Type B pancreatic cell (in vitro differentiated cells): ENCODE measurements around the gene HMOX1. TPM values are rescaled to one million over a fixed set of nuclear protein-coding genes. Genes with fewer than 3 reads are reported as not detected.
"Not testable (repeated sequence)": the region's sequence is repeated elsewhere in the genome, so short reads cannot be mapped to it uniquely, and the experiment has no call there.

Experiments
- DNase-seq: peaks from one replicate; pipeline ENCODE4 v3.0.0; 2021; ENCODE audit warnings: mixed read lengths; ENCODE audit not compliant: unreplicated experiment; ENCODE audit errors: extremely low spot score
- H3K27ac Mint-ChIP-seq: 2 replicates; pipeline ENCODE4 v1.8.0; 2021; ENCODE audit warnings: mild to moderate bottlenecking, mixed read lengths
- H3K27me3 Mint-ChIP-seq: 2 replicates; pipeline ENCODE4 v1.8.0; 2021; ENCODE audit warnings: mixed read lengths
- H3K36me3 Mint-ChIP-seq: 2 replicates; pipeline ENCODE4 v1.8.0; 2021; ENCODE audit warnings: mixed read lengths
- H3K4me1 Mint-ChIP-seq: one replicate; pipeline ENCODE4 v1.8.0; 2021; ENCODE audit warnings: mixed read lengths; ENCODE audit not compliant: unreplicated experiment
- H3K4me3 Mint-ChIP-seq: 2 replicates; pipeline ENCODE4 v1.8.0; 2021; ENCODE audit warnings: mild to moderate bottlenecking, mixed read lengths
- H3K9me3 Mint-ChIP-seq: 2 replicates; pipeline ENCODE4 v1.8.0; 2021; ENCODE audit warnings: mixed read lengths
- total RNA-seq: library from RNA; stranded (reverse); gene quantifications from 2 replicates; pipeline ENCODE4 v1.2.1, GENCODE V29; 2021; ENCODE audit warnings: low replicate concordance
- TF ChIP-seq, protein P1 (sequence below): fragments of 200-600 bp; sonication (generic); conservative IDR thresholded peaks from 2 replicates; pipeline ENCODE4 v1.5.0; 2021; ENCODE audit warnings: antibody characterized with exemption, mild to moderate bottlenecking

HMOX1 gene
- total RNA-seq, 1 donor from 2014 or later, result 4.1 TPM

DNA sequence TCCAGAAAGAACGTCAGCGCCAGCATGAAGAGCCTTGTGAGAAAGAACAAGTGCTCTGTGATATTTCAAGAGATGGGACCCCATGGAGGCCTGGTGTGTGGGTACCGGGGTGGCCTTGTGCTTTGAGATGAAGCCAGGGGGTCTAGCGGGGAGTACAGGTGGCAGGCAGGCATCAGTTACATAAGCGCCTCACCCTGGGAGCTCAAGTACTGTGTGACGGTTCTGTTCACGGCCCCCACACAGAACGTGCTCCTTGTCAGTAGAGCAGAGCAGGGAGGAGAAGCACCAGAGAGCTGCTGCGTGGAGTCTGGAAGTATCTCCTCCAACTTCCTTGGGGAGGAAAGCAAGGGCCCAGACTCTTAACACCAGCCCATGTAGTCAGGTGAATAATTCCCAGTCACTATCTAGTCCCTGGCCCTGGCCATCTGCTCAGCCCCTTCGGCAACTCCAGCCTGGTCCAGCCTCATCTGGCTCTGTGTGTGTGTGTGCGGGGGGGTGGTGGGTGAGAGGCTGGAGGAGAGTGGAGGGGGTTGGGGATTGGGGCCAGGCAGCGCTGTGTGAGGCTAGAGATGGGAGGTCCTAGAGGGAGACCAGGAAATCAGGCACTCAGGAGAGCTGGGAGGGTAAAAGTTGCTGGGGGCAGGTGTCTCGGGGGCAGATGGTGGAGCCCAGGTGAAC lies 51.5 kb downstream of the HMOX1 start:
- TF ChIP-seq, protein P1, sequence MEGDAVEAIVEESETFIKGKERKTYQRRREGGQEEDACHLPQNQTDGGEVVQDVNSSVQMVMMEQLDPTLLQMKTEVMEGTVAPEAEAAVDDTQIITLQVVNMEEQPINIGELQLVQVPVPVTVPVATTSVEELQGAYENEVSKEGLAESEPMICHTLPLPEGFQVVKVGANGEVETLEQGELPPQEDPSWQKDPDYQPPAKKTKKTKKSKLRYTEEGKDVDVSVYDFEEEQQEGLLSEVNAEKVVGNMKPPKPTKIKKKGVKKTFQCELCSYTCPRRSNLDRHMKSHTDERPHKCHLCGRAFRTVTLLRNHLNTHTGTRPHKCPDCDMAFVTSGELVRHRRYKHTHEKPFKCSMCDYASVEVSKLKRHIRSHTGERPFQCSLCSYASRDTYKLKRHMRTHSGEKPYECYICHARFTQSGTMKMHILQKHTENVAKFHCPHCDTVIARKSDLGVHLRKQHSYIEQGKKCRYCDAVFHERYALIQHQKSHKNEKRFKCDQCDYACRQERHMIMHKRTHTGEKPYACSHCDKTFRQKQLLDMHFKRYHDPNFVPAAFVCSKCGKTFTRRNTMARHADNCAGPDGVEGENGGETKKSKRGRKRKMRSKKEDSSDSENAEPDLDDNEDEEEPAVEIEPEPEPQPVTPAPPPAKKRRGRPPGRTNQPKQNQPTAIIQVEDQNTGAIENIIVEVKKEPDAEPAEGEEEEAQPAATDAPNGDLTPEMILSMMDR, result no peak
- H3K27ac Mint-ChIP-seq, result no peak overlapping the region
- no peaks in the 10 kb centered on the region for H3K27me3 Mint-ChIP-seq
- no peak for DNase-seq
- H3K4me3 Mint-ChIP-seq, result no peak overlapping the region
- peaks cover 17% of the 10 kb centered on the region for H3K36me3 Mint-ChIP-seq
- H3K9me3 Mint-ChIP-seq, result no peaks in the 10 kb centered on the region
- no peaks in the 10 kb centered on the region for H3K4me1 Mint-ChIP-seq

DNA sequence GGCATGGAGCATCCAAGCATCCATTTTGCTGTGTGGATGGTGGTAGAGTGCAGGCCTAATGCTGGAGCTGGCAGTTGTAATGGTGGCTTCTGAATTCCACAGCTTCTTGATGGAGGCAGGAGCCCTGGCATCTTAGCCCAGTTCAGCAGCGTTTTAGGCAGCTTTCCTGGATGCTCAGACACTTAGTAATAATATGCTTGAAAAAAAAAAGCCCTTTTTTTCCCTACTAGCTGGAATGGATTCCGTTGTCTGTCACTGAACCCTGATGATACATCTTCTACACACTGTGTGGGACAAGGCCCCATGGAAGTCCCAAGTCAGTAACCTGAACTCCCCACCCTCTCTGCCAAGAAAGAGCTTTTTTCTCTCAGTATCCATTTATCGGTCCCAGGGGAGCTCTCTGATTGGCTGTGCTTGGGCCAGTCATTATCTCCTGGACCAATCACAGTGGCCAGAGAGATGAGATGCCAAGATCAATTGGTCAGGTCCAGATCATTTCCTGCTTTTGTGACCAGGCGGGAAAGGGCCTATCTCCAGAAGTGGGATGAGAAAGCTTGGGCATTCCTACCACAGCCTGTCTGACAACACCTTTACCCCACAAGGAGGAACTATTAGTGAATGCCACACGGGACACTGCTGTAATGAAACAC lies 53.3 kb downstream of the HMOX1 start:
- H3K36me3 Mint-ChIP-seq, result peaks cover 17% of the 10 kb centered on the region
- H3K4me3 Mint-ChIP-seq, result no peak overlapping the region
- H3K27ac Mint-ChIP-seq, result no peak overlapping the region
- H3K9me3 Mint-ChIP-seq, result no peaks in the 10 kb centered on the region
- TF ChIP-seq, protein P1, result no peak
- no peaks in the 10 kb centered on the region for H3K27me3 Mint-ChIP-seq
- H3K4me1 Mint-ChIP-seq, result no peaks in the 10 kb centered on the region
- no peak for DNase-seq

DNA sequence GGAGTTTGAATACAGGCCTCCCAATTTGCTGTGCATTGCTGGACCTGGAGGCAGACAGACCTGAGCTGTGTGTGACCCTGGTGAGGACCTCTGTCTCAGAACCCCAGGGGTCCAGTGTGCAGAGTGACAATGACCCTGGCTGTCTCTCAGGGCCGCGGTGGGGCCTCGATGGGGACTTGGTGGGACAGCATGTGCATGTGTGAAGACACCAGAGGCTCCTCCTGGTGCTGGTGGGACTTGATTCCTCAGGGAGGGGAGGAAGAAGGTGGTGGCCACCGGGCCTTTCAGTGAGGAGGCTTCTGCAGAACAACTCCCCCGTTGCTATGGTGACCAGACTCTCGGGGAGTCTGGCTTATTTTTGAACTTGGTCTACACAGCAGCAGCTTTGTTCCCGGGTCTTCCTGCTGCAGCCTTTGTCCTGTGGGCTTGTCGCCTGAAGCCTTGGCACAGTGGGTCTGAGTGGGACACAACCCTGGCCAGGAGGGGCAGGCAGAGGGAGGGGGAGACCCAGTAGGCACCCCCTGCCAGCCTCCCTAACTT lies 54.4 kb downstream of the HMOX1 start:
- TF ChIP-seq, protein P1, result no peak
- H3K4me3 Mint-ChIP-seq, result no peak overlapping the region
- no peak for DNase-seq
- no peak overlapping the region for H3K27ac Mint-ChIP-seq
- no peaks in the 10 kb centered on the region for H3K9me3 Mint-ChIP-seq
- H3K4me1 Mint-ChIP-seq, result no peaks in the 10 kb centered on the region
- peaks cover 17% of the 10 kb centered on the region for H3K36me3 Mint-ChIP-seq
- no peaks in the 10 kb centered on the region for H3K27me3 Mint-ChIP-seq

DNA sequence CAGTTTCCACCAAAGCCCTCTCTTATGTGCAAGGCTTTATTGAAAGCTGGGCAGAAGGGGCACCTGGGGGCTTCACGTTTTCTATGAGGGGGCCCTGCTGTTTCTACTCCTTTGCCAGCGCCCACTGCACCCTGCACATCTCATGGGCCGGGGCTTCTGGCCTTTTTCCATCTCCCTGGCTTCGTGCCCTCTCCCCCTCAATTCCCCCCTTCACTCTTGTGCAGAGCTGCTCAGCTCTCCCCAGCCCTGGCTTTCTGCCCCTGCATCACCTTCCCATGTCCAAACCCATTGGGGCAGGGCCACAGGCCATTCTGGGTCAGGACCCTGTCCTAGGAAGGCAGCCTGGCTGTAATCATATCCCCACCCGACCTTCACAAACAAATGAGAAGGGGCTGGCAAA lies 55.5 kb downstream of the HMOX1 start:
- no peak for DNase-seq
- Mint-ChIP-seq H3K36me3 (peaks cover 17% of the 10 kb centered on the region), H3K4me1 (no peaks in the 10 kb centered on the region), H3K27me3 (no peaks in the 10 kb centered on the region), H3K4me3 (no peak overlapping the region), H3K9me3 (no peaks in the 10 kb centered on the region), H3K27ac (no peak overlapping the region)
- TF ChIP-seq, protein P1, result no peak

DNA sequence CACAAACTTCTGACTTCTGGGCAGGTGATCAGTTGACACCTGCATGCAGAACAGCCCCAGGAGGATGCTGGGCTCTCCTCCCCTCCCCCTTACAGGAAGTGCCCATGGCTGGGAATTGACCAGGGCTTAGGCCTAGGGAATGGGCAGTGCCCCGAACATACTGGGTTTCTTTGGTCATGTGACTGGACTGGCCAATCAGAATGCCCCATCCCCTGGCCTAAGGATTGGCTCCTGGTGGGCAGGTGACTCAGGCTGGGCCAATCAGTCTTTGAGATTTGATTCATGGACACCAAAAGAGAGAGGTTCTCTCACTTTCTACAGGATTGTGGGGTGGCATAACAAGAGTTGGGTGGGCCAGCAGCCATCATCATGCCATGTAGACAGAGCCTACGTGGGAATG lies 56.2 kb downstream of the HMOX1 start:
- Mint-ChIP-seq H3K36me3 (peaks cover 13% of the 10 kb centered on the region), H3K27ac (no peak overlapping the region)
- no peak for DNase-seq

DNA sequence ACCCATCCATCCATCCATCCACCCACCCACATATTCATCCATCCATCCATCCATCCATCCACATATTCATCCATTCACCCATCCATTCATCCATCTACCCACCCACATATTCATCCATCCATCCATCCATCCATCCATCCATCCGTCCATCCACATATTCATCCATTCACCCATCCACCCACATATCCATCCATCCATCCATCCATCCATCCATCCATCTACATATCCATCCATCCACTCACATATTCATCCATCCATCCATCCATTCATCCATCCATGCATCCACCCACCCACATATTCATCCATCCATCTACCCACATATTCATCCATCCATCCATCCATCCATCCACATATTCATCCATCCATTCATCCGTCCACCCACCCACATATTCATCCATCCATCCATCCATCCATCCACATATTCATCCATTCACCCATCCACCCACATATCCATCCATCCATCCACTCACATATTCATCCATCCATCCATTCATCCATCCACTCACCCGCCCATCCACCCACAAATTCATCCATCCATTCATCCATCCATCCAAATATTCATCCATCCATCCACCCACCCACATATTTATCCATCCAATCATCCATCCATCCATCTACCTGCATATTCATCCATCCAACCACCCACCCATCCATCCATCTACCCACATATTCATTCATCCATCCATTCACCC lies 57.9 kb downstream of the HMOX1 start:
- H3K9me3 Mint-ChIP-seq, H3K27ac Mint-ChIP-seq, H3K36me3 Mint-ChIP-seq, DNase-seq, H3K27me3 Mint-ChIP-seq, H3K4me3 Mint-ChIP-seq: not testable (repeated sequence)
- H3K4me1 Mint-ChIP-seq, result peaks cover 13% of the 10 kb centered on the region

More for the DNA sequence above, 56.2 kb downstream of the HMOX1 start:
- Mint-ChIP-seq H3K4me1 (peaks cover 2% of the 10 kb centered on the region), H3K4me3 (no peak overlapping the region), H3K27me3 (no peaks in the 10 kb centered on the region), H3K9me3 (no peaks in the 10 kb centered on the region)
- TF ChIP-seq, protein P1, result no peak
